Measurements from ENCODE around the gene IMMP2L.

DNA sequence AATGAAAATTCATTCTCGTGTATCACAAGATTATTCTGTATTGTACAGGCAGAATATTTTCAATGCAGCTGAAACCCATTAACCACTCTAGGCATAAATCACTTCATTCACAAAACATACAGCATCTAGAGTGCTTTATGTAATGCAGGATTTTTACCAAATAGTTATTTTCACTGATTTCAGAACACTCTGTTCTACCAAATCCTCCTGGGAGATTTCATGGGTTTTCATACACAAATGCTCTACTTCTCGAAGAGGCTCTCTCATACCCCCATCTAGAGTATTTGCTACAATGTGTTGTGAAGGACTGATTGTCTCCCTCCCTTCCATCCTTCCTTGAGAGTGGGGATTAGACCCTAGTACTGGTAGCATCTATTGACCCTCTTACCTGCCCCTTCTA is 680.6 kb downstream of the IMMP2L start:
- TF ChIP-seq, protein P1, sequence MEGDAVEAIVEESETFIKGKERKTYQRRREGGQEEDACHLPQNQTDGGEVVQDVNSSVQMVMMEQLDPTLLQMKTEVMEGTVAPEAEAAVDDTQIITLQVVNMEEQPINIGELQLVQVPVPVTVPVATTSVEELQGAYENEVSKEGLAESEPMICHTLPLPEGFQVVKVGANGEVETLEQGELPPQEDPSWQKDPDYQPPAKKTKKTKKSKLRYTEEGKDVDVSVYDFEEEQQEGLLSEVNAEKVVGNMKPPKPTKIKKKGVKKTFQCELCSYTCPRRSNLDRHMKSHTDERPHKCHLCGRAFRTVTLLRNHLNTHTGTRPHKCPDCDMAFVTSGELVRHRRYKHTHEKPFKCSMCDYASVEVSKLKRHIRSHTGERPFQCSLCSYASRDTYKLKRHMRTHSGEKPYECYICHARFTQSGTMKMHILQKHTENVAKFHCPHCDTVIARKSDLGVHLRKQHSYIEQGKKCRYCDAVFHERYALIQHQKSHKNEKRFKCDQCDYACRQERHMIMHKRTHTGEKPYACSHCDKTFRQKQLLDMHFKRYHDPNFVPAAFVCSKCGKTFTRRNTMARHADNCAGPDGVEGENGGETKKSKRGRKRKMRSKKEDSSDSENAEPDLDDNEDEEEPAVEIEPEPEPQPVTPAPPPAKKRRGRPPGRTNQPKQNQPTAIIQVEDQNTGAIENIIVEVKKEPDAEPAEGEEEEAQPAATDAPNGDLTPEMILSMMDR (IDR thresholded peaks at IDR 0.05 in 4 of 5, conservative IDR thresholded peaks at IDR 0.05 in 1 of 5) = no peak
- no peak for TF ChIP-seq POLR2A (IDR thresholded peaks at IDR 0.05)

All from gastrocnemius medialis (tissue), 4 donors.